Mesothelial cell of epicardium (in vitro differentiated cells): Measurements from ENCODE around the gene OLFM2. TPM values are rescaled to one million over a fixed set of nuclear protein-coding genes. Genes with fewer than 3 reads are reported as not detected.

Experiments
- DNase-seq, 2 experiments: peaks; one replicate each; pipeline ENCODE4 v3.0.0; 2021; ENCODE audit warnings: low spot score in 2 of 2; ENCODE audit not compliant: unreplicated experiment in 2 of 2
- H3K27ac Mint-ChIP-seq: 2 replicates; pipeline ENCODE4 v1.8.0; 2021; ENCODE audit warnings: mixed read lengths
- H3K27me3 Mint-ChIP-seq: 2 replicates; pipeline ENCODE4 v1.8.0; 2021; ENCODE audit warnings: low read depth, mixed read lengths
- H3K36me3 Mint-ChIP-seq: 2 replicates; pipeline ENCODE4 v1.8.0; 2021; ENCODE audit warnings: mixed read lengths
- H3K4me1 Mint-ChIP-seq: 2 replicates; pipeline ENCODE4 v1.8.0; 2021; ENCODE audit warnings: mixed read lengths
- H3K4me3 Mint-ChIP-seq: 2 replicates; pipeline ENCODE4 v1.8.0; 2021; ENCODE audit warnings: mild to moderate bottlenecking, moderate library complexity, mixed read lengths
- H3K9me3 Mint-ChIP-seq: 2 replicates; pipeline ENCODE4 v1.8.0; 2021; ENCODE audit warnings: mixed read lengths
- CTCF ChIP-seq: fragments of 200-600 bp; sonication (generic); IDR thresholded peaks from one replicate; pipeline ENCODE4 v1.5.0; 2021; ENCODE audit warnings: antibody characterized with exemption; ENCODE audit not compliant: unreplicated experiment
- total RNA-seq: library from RNA; stranded (reverse); gene quantifications from 3 replicates; pipeline ENCODE4 v1.2.1, GENCODE V29; 2021

OLFM2 gene
- total RNA-seq, 1 donor from 2014 or later = 99.2 TPM

DNA sequence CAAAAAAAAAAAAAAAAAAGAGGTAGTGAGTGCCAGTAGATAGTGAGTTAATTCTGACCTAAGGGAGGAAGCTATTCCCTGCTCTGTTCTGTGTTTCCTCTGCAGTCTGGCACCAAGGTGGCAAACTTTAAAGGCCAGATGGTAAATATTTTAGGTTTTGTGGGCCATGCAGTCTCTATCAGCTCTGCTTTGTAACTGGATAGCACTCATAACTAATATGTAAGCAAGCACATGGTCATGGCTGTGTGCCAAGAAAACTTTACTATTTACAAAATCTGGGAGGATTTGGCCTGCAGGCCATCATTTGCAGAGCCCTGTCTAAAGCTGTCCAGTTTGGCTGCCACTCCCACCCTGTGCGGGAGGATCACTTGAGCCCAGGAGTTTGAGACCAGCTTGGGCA, 96.9 kb downstream of the OLFM2 start:
- no peak overlapping the region for H3K4me3 Mint-ChIP-seq
- H3K27ac Mint-ChIP-seq = peak overlapping the region; percentile 22
- H3K36me3 Mint-ChIP-seq = peaks cover 34% of the 10 kb centered on the region
- H3K4me1 Mint-ChIP-seq = peaks cover 16% of the 10 kb centered on the region
- no peaks in the 10 kb centered on the region for H3K27me3 Mint-ChIP-seq
- TF ChIP-seq CTCF = no peak
- H3K9me3 Mint-ChIP-seq = no peaks in the 10 kb centered on the region
- no peak for DNase-seq

DNA sequence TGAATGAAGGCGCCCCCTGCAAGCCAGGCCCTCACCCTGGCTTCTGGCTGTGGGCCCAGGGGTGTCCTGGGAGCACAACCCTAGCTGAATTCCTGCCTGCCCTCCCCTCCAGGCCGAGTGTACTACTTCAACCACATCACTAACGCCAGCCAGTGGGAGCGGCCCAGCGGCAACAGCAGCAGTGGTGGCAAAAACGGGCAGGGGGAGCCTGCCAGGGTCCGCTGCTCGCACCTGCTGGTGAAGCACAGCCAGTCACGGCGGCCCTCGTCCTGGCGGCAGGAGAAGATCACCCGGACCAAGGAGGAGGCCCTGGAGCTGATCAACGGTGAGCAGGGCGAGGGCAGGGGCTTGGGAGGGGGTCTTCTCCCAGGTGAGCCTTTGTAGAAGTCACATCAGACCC, 98.0 kb downstream of the OLFM2 start:
- no peak for DNase-seq
- H3K4me3 Mint-ChIP-seq = no peak overlapping the region
- no peak overlapping the region for H3K27ac Mint-ChIP-seq
- no peaks in the 10 kb centered on the region for H3K9me3 Mint-ChIP-seq
- no peak for TF ChIP-seq CTCF
- no peaks in the 10 kb centered on the region for H3K27me3 Mint-ChIP-seq
- H3K4me1 Mint-ChIP-seq = peaks cover 16% of the 10 kb centered on the region
- peaks cover 29% of the 10 kb centered on the region for H3K36me3 Mint-ChIP-seq

DNA sequence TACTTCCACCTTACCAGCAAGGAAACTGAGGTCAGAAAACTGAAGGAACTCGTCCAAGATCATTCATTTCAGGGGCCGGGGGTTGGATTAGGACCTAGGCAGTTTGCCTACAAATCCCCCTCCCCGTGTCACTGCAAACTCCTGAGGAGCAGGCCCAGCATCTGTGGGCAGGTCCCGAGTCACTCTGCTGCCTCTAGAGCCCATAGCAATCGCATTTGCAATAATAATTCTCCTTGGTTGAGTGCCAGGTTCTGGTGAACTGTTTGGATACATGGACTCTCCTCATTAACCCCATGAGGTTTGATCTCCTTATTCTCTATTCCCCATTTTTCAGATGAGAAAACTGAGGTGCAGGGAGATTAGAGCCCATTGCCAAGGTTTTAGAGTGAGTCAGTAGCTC, 100.3 kb downstream of the OLFM2 start:
- H3K4me1 Mint-ChIP-seq = peaks cover 16% of the 10 kb centered on the region
- peaks cover 9% of the 10 kb centered on the region for H3K36me3 Mint-ChIP-seq
- no peaks in the 10 kb centered on the region for H3K27me3 Mint-ChIP-seq
- H3K27ac Mint-ChIP-seq = peak overlapping the region; percentile 82
- H3K4me3 Mint-ChIP-seq = peak overlapping the region; percentile 81
- no peaks in the 10 kb centered on the region for H3K9me3 Mint-ChIP-seq
- TF ChIP-seq CTCF = no peak
- no peak for DNase-seq

DNA sequence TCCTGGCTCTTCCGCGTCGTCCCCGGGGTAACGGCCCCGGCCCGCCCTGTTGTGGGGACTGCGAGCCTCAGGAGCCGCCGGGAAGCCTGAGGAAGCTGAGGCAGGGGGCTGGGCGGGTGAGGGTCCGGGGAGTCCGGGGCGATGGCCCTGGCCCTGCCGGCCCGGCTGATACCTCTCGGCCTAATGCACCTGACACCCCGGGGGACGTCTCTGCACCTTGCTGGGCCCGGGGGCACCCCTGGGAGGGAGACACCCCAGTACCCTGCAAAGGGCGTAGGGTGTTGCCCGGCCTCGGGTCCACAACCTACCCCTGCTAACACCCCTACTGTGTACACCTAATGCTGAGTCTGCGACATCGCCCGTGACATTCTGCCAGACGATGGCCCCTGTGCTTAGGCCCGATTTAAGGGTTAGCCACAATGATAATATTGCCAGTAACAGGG, 100.8 kb downstream of the OLFM2 start:
- peak overlapping the region; percentile 81 for H3K4me3 Mint-ChIP-seq
- H3K9me3 Mint-ChIP-seq = no peaks in the 10 kb centered on the region
- no peaks in the 10 kb centered on the region for H3K27me3 Mint-ChIP-seq
- peaks cover 9% of the 10 kb centered on the region for H3K36me3 Mint-ChIP-seq
- no peak for DNase-seq
- no peak for TF ChIP-seq CTCF
- peaks cover 16% of the 10 kb centered on the region for H3K4me1 Mint-ChIP-seq
- no peak overlapping the region for H3K27ac Mint-ChIP-seq

- peak within 1 kb of the TSS; percentile 81 for H3K4me3 Mint-ChIP-seq
- peaks cover 16% of the 10 kb centered on the region for H3K4me1 Mint-ChIP-seq
- TF ChIP-seq CTCF = no peak
- peak within 1 kb of the TSS; percentile 82 for H3K27ac Mint-ChIP-seq
- H3K27me3 Mint-ChIP-seq = no peaks in the 10 kb centered on the region
- H3K9me3 Mint-ChIP-seq = no peaks in the 10 kb centered on the region
- DNase-seq = peak; percentile 99
- peaks cover 8% of the 10 kb centered on the region for H3K36me3 Mint-ChIP-seq
Measured at GRCh38 chr19:9834726-9835506, 101.4 kb downstream of the OLFM2 start, which contains the start of gene PIN1. Gene PIN1 (plus strand): TSS chr19:9835318. CDS start chr19:9835345, 27 bp downstream.
